Measurements from ENCODE around the gene KIF26B.
A peak's percentile ranks its signal among the peaks of the same experiment; 100 is the strongest.

KIF26B gene

GRCh38 chr1:245172829-245173228 lies 18.0 kb downstream of the KIF26B start:
- DNase-seq, result no peak

DNA sequence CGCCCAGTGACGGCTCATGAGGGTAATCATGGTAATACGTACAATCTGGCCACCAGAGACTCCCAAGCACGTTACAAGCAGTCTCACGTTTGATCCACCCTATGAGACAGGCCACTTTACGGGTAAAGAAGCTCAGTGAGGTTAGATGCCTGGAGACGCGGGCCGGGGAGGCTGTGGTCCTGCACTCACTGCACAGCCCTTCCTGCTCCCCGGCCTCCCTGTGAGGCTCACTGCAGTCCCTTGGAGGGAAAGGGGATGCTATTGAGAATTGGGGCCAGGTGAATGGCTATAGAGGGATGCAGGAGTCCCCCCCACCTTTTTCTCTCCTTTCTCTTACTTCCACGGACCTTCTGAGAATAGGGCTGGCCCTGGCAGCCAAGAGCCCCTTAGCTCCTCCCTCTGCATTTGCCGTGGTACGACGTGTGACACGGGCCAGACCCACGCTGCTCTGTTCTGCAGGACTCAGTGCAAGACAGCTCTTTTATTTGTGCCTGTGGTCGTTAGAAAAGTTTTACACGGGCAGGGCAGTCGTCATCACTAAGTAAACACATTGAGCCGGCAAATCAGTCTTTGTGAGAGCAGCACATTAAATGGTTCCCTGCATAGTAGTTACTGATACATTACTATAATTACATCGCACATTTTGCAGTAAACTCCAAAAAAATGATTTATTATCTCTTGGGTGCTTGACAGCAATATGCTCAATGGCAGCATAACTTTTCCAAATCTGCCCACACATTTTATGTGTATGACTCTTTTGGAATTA lies 18.8 kb downstream of the KIF26B start:
- DNase-seq, result no peak

DNA sequence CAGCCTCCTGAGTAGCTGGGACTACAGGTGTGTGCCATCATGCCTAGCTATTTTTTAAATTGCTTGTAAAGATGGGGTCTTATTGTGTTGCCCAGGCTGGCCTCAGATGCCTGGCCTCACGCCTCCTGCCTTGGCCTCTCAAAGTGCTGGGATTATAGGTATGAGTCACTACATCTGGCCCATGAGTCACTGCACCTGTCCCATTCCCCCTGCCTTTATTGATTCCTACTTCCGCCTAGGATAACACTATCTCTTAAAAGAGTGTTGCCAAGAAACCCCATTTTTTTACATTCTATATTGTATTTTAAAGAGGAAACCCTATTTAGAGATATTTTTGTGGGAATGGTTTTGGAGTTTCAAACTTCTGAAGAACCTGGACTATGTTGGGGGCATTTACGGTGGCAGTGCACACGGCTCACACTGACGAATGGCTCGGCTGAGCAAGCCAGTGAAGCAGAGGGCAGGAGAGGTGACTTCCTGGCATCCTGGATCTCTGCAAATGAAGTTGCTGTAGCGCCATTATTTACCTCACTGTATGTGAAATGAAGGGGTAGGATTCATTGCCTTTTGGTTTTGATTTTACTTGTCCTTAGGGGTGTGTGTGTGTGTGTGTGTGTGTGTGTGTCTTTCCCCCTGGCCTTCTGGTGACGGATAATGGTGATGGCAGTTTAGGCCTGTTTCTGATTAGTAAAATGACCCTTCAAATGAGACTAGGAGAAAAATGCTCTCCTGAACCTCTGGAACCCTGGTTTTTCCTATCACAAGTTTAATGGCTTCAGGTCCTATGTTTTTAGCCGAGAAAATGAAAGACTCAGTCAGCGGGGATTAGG lies 22.5 kb downstream of the KIF26B start:
- DNase-seq, result no peak

DNA sequence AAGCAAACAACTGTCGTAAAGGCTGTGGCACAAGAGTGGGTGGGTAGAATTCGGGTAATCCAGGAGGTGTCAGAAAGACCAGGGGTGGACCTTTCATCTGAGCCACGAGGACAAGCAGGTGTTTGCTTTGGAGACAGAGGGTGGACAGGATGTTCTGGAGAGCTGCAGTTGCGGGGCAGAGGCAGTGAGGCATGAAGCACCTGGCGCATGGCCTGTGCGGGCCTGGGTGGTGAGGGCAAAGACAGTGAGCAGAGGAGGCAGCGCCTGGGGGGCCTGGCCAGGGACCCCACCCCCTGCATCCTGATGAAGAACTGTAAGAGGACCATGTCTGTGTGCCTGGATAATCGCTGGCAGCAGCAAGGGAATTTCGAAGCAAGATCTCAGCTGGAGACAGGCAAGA lies 24.9 kb downstream of the KIF26B start:
- DNase-seq, result no peak

DNA sequence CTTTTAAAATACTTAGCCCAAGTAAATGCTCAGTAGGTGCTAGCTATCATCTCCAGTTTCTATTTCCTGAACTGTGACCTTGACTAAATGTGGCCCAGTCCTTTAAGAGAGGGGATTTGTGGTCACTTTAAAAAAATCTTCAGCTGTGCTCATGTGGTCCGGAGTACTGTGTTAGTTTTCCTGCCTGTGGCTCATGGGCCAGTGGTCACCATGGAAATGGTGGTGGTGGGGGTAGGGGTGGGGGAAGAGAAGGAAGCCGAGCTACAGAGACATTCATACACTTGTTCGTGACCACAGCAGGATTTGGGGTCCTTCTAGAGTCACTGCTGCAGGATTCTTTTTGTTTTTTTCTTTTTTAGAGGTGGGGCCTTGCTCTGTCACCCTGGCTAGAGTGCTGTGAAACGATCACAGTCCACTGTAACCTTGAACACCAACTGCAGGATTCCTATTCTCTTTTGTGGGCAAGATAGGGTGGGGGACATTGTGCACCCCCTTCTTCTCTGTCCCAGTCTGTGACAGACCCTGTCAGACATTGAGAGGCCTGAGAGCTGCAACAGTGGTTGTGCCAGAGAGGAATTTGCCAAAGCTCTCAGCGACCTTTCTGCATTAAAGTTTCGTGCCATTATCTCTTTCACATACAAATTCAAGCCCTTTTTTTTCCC lies 25.8 kb downstream of the KIF26B start:
- no peak for DNase-seq

GRCh38 chr1:245181158-245181517 lies 26.4 kb downstream of the KIF26B start:
- no peak for DNase-seq

GRCh38 chr1:245182028-245182427 lies 27.2 kb downstream of the KIF26B start:
- no peak for DNase-seq

DNA sequence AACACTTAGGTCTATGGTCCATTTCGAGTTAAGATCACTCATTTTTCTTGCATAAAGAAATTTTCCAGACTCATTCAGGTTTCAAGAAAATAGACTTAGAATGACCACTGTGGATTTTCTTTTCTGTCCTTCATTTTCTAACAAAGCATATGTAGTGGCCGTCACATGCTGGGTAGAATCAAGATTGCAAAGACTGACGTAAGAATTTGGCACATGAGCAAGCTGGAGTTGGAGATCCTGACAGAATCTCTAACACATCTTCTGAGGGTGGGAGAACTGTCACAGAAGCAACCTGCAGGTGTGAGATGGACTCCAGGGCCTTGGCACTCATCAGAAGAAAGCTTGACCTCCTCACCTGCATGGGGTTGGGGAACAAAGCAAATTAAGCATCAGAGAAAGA lies 28.6 kb downstream of the KIF26B start:
- no peak for DNase-seq

GRCh38 chr1:245184779-245185178 lies 30.0 kb downstream of the KIF26B start:
- DNase-seq, result no peak

DNA sequence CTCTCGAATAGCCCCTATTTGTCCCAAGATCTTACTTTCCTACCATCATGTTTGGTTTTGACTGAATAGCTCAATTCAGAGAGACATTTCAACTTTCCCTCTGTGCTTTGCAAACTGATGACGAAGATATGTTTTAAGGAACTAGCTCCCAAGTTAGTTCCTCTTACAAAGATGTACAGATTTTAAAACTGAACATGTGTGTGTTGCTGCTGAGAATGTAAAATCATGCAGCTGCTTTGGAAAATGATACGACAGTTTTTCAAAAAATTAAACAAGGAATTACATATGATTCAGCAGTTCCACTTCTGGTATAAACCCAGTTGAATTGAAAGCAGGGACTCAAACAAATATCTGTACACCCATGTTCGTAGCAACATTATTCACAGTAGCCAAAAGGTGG lies 33.6 kb downstream of the KIF26B start:
- DNase-seq, result no peak

DNA sequence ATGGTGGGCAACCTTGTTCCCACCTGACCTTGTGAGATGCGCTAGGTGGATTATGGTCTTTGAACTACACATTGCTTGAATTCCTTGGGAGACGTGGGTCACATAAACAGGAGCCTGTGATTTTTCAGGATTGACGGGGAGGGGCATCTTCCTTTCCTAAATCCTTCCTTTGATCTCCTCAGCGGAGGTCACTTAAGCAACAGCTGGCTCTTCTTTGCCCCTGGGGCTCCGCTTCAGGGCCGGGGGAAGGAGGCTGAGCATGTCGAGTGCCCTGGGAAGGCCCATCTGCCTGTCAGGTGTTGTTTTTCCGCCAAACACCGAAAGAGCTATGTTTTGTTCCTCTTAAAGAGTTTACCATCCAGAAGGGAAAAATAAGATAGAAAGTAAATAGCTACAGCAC lies 40.6 kb downstream of the KIF26B start:
- no peak for DNase-seq

- no peak for DNase-seq
These were observed 42.3 kb downstream of the KIF26B start for GRCh38 chr1:245197121-245197520.

- peak; percentile 66 for DNase-seq
These were observed 43.2 kb downstream of the KIF26B start for GRCh38 chr1:245197911-245198379.

DNA sequence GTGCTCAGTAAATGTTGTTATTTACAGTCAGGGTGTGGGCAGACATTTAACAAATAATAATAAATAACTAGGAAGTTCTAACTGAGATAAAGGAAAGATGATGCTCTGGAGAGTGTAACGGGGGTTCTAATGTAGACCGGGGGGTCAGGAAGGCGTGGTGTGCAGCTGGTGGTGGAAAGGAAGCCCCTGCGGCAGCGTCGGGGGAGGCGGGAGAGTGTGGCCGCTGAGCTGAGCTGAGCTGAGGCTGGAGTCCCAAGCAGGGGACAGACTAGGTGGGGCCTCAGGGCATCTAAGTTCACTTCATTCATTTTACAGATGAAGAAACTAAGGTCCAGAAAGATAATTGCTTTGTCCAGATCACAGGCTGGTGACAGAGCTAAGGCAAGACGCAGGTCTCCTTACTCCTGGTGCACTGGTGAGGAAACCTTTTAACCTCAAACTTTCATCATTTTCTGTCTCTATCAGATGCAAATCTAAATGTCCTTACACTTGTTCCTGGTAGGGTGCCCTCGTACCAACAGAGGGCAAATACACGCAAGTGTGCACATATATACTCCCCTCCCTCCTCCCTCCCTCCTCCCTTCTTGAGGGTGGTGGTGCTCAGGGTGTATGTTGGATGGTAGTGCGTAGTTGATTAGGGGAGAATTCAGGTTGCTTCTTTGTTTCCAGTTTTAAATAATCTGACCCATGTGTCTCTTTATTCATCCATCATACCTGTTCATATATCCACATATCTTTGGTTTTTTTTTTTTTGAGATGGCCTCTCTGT lies 44.1 kb downstream of the KIF26B start:
- DNase-seq, result no peak

DNA sequence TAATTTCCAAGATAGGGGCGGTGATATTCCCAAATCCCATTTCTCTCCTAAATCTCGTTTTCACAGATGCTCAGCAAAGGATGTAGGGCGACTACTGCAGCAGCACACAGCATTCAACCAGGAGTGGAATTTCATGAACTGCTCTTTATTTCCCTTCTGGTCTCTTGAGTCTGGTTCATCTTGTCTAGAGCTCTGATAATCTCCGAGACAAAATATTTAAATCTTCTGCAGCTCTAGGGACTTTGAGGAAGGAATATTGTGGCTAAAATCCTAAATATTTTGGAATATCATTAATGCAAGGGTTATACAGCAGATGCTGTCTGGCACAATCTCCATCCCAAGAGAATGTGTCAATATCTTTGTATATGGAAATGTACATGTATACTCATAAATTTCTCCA lies 45.4 kb downstream of the KIF26B start:
- no peak for DNase-seq

GRCh38 chr1:245201201-245201600 lies 46.4 kb downstream of the KIF26B start:
- DNase-seq, result no peak

DNA sequence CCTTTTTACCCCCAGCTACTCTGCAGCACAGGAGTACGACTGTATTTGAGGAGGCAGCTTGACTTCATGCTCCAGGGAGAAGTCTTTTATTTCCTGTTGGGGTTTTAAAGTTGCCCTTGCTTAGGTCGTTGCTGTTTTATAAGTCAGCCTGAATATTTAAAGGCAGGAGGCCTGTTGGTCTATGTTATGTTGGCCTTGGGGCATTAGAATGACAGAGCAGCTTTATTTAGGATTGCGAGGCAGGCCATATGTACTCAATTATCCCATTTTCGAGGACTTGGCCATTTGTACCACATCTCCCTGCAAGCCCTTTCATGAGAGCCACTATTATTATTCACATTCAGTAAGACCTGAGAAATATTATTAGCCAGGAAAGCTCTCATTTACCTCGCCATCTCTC lies 47.0 kb downstream of the KIF26B start:
- no peak for DNase-seq

DNA sequence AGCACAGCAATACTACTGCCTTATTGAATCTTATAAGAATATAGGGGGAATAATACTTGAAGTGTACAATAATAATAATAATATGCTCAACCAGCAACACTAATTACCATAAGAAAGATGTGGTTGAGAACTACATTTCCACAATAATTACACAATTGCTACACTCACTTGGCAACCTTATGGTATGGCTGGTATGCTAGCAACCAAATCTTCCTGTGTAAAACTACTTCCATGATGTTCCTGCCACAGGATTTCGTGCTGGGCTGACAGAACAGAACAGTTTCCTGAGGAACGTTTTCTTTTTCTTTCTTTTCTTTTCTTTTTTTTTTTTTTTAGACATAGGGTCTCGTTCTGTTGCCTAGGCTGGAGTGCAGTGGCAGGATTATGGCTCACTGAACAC lies 50.6 kb downstream of the KIF26B start:
- peak; percentile 38 for DNase-seq

DNA sequence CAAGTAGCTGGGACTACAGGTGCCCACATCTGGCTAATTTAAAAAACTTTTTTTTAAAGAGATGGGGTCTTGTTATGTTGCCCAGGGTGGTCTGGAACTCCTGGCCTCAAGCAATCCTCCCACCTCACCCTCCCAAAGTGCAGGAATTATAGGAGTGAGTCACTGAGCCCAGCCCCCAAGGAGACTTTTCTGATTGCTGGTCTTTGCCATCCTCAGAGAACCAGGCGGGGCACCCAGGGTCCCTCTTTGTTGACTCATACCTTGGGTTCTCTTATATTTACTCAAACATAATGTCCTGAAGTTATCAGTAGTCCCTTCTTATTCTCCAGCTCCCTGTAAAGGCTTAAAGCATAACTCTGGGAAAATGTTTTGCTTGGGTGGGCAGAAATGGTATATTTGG lies 51.1 kb downstream of the KIF26B start:
- no peak for DNase-seq

- DNase-seq, result no peak
These were observed 52.4 kb downstream of the KIF26B start for GRCh38 chr1:245207056-245207638.

DNA sequence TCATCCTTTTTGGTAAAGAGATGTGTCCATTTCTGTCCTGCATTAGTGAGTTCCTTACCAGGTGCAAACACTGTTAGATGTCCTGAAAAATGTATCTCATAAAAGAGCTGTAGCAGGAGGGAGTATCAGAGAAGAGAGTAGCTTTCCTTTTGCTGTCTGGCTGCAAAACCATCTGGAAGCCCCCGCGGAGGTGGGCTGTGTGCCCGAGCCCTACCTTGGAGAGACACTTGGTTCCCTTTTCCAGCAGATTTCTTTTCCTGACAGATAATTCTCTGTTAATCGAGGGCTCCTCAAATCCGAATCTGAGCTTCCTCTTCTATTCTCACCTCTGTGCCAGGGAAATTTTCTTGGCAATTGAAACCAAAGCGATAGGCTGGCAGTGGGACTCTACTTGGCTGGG lies 53.0 kb downstream of the KIF26B start:
- no peak for DNase-seq
